Measurements from ENCODE around the gene GTF2H4.
"Not testable (repeated sequence)": the region's sequence is repeated elsewhere in the genome, so short reads cannot be mapped to it uniquely, and the experiment has no call there.

GTF2H4 gene

DNA sequence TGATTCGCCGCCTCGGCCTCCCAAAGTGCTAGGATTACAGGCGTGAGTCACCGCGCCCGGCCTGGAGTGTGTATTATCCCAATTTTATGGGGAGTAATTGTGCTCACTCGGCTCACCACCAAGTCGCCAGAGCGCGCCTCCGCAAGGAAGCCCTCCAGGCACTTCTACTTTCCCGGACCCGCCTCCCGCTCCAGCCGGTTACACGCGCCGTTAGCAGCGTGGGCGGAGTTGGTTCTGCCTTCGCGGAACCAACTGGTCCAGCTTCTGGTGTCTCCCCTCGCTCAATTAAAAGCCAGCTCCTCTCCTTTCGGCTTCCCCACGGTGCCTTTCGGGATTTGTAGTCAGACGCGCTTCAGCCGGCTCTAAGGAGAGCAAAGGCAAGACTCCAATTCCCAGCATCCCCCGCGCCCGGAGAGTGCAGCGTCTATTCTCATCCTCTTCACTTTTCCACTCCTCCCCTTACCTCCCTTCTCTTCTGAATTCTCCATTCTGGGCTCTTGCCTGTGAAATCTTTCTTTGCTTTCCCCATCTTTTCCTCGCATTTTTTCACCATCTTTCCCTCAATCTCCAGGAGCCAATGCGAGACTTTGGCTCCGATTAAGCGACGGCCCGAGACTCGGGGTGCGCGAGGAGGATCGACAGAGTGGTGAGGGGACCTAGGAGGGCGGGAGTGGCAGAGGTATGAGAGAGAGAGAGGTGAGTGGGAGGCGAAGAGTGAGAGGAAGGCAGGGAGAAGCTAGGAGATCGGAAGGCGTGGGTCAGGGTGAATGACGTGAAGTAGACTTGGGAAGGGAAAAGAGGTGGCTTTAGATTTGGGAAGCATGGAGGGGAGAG lies at the start of gene GTF2H4:
Gene GTF2H4, plus strand, starts transcription at position 450 of the 834 bp plus-strand sequence.
- DNase-seq (ENCODE audit: low read depth): peak; percentile 75

DNA sequence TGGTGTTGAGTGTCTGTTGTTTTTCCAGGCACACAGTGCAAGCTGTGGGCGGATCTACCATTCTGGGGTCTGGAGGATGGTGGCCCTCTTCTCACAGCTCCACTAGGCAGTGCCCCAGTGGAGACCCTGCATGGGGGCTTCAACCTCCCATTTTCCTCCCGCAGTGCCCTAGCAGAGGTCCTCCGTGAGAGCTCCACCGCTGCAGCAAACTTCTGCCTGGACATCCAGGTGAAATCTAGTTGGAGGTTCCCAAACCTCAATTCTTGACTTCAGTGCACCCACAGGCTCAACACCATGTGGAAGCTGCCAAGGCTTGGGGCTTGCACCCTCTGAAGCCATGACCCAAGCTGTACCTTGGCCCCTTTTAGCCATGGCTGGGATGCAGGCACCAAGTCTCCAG lies 48.3 kb upstream of the GTF2H4 start:
- DNase-seq (ENCODE audit: low read depth): not testable (repeated sequence)

DNA sequence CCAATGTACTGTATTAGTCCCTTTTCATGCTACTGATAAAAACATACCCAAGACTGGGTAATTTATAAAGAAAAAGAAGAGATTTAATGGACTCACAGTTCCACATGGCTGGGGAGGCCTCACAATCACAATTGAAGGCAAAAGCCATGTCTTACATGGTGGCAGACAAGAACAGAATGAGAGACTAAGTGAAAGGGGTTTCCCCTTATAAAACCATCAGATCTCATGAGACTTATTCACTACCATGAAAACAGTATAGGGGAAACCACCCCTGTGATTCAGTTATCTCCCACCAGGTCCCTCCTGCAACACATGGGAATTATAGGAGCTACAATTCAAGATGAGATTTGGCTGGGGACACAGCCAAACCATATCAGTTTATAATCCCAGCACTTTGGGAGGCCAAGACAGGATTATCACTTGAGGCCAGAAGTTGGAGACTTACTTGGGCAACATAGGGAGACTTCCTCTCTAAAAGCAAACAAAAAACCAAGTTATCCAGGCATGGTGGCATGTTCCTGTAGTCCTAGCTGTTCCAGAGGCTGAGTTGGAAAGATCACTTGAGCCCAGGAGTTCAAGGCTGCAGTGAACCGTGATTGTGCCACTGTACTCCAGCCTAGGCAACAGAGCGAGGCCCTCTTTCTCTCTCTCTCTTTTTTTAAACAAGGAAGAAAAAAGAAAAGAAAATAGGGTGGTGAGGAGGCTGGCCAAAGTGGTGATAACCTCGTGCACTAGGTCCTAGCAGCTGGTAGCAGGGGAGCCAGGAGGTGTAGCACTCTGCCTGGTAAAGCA lies 46.6 kb upstream of the GTF2H4 start:
- DNase-seq (ENCODE audit: low read depth): no peak

DNA sequence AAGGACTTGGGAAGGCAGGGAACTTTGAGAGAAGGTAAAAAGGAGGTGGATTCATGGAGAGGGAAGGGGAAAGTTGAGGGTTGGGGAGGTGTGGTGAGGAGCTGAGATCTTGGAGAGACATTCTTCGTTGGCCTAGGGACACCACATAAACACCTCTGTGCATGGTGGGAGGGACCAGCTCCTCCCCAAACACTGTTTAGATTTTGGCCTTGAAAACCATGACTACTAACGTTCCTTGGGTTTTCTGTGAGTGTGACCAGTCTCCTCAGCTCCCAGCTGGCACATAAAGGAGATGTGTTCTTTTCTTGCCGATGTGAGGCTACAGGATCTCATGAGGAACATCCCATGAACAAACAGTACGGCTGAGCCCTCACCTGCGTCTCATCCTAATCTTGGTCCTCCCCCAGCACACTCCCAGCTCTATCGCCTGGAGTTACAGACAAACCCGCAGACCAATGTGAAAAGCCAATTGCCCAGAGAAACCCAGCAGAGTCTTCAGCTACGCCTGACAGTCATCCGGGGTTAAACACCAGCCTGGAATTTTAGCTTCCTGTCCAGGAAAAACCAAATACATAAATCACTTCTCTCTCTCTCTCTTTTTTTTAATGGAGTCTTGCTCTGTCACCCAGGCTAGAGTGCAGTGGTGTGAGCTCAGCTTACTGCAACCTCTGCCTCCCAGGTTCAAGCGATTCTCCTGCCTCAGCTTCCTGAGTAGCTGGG lies 45.7 kb upstream of the GTF2H4 start:
- DNase-seq (ENCODE audit: low read depth): no peak

DNA sequence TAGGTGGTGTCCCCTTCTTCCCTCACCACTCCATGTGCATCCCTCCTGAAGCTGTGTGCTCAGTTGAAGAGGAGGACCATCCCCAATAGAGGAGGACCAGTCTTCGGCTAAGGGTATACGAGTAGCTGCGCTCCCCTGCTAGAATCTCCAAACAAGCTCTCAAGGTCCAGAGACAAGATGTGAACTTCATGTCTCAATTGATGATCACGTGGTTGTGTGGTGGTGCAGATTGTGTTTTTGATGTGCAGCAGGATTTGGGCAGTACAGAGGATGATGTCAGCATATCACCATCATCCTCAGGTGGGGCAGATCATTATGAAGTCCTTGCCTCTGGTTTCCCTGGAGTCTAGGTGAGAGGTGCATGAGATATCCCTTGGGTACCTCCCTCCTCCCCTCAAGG lies 43.7 kb upstream of the GTF2H4 start:
- no peak for DNase-seq (ENCODE audit: low read depth)

DNA sequence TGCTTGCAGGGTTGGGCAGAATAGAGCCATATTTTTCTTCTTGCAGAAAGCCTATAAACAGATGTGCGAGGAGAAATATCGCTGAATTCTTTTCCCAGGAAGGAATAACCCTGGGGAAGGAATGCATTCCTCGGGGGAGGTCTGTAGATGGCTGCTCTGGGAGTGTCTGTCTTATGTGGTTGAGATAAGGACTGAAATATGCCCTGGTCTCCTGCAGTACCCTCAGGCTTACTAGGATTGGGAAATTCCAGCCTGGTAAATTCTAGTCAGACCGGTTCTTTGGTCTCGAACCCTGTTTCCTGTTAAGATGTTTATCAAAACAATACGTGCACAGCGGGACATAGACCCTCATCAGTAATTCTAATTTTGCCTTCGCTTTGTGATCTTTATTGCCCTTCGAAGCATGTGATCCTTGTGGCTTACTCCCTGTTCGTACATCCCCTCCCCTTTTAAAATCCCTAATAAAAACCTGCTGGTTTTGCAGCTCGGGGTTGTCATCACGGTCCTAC lies 38.7 kb upstream of the GTF2H4 start:
- DNase-seq (ENCODE audit: low read depth): not testable (repeated sequence)

DNA sequence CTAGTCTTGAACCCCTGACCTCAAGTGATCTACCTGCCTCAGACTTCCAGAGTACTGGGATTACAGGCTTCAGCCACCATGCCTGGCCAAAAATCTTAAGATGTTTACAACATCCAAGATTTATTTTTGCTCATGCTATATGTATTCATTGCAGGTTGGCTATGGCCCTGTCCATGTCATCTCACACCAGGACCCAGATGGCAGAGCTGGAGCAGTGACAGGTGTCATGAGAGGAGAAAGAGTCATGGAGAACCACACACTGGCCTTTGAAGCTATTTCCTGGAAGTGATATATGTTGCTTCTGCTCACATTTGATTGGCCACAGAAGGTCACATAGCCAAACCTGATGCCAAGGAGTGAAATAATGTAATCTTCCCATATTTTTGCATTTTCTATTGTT lies 37.5 kb upstream of the GTF2H4 start:
- DNase-seq (ENCODE audit: low read depth): no peak

DNA sequence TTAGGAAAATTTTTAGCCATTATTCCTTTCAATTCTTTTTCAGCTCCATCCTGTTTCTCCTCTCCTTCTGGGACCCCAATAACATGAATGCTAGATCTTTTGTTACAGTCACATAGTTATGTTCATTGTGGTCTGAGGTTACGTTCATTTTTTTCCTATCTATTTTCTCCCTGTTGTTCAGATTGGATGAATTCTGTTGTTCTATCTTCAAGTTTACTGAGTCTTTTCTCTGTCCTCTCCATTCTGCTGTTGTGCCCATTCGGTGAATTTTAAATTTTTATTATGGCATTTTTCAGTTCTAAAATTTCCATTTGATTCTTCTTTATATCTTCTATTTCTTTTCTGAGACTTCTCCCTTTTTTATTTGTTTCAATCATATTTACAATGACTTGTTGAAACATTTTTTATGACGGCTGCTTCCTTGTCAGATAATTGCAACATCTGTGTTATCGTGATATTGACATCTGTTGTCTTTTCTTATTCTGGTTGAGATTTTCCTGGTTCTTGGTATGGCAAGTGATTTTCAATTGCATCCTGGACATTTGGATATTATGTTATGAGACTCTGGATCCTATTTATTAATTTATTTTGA lies 36.3 kb upstream of the GTF2H4 start:
- no peak for DNase-seq (ENCODE audit: low read depth)

DNA sequence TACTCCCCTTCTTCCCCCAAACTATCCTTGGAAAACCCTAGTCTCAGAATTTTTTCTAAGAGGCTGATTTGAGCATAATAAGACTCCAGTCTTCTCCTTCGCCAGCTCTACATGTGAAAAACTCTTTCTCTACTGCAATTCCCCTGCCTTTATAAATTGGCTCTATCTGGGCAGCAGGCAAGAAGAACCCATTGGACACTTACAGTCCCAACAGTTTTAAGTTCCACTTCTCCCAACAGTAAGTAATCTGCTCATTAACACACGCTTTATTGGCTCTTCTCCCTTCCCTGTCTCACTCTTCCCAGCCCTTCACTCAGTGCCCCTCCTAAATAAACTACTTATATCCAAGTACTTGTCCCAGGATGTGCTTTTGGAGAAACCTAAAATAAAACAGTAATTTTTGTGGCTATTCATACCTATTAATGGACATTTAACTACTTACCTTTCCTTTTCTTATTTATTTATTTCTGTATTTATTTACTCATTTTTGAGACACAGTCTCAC lies 34.8 kb upstream of the GTF2H4 start:
- no peak for DNase-seq (ENCODE audit: low read depth)

DNA sequence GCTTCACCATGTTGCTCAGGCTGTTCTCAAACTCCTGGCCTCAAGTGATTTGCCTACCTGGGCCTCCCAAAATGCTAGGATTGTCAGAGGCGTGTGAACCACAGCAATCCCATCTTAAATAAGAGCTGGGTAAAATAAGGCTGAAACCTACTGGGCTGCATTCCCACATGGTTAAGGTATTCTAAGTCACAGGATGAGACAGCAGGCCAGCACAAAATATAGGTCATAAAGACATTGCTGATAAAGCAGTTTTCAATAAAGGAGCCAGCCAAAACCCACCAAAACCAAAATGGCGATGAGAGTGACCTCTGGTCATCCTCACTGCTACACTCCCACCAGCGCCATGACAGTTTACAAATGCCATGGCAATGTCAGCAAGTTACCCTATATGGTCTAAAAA lies 34.2 kb upstream of the GTF2H4 start:
- DNase-seq (ENCODE audit: low read depth): not testable (repeated sequence)

DNA sequence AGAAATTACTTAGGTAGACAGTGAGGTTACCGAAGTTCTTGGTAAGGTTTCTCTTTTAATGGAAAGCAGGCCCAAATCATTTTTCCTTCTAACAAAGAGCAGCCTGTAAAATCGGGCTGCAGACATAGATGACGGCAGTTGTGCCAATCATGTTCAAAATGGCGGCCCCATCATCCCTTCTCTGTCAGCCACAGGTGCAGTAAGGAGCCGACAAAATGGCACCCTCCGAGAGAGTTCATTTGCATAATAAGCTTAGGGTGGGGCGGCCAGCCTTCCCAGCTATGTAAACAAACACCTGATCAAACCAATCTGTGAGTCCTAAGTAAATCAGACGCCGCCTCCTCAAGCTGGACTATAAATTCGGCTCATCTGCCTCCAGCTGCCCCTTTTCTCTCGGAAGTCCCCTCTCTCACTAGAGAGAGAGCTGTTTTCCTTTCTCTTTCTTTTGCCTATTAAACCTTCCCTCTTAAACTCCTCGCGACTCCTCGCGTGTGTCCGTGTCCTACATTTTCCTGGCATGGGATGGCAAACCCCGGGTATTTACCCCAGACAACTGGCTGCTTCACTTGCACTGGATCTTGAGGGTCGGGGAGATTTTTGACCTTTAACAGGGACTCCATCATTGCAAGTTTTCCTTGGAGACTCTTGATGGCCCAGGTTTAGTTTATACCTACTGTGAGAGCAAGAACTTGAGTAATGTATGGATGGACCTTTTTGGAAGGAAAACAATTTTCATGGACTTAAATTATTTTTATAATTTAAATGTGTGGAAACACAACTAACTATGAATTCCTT lies 32.6 kb upstream of the GTF2H4 start:
- no peak for DNase-seq (ENCODE audit: low read depth)

DNA sequence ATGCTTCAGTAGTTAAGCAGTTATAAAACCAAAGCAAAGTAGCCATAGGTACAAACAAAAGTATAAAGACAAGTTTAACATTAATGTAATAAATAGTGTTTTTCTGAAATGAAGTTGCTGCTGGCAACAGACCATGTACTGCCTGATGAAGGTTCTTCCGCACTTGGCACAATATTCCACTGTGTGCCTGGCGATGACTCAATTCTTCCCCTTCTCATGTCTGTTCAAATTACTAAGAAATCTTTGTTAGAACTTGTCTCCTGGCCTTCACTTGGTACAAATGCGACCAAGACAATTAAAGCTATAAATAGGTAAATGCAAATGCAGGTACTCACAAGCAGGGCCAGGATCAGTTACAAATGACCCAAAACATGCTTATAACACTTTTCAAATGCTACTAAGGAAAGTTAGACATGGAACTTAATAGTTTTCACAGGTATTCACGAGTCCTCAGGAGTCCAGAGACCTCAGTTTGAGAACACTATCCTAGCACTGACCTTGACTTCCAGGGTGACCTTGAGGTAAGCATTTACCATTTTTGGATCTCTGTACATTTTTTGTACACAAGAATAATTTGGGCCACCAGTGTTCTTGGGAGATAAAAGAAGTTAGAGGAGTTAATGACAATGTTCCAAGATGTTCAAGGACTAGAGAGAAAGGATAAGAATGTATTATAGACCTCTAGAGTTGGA lies 31.8 kb upstream of the GTF2H4 start:
- no peak for DNase-seq (ENCODE audit: low read depth)

DNA sequence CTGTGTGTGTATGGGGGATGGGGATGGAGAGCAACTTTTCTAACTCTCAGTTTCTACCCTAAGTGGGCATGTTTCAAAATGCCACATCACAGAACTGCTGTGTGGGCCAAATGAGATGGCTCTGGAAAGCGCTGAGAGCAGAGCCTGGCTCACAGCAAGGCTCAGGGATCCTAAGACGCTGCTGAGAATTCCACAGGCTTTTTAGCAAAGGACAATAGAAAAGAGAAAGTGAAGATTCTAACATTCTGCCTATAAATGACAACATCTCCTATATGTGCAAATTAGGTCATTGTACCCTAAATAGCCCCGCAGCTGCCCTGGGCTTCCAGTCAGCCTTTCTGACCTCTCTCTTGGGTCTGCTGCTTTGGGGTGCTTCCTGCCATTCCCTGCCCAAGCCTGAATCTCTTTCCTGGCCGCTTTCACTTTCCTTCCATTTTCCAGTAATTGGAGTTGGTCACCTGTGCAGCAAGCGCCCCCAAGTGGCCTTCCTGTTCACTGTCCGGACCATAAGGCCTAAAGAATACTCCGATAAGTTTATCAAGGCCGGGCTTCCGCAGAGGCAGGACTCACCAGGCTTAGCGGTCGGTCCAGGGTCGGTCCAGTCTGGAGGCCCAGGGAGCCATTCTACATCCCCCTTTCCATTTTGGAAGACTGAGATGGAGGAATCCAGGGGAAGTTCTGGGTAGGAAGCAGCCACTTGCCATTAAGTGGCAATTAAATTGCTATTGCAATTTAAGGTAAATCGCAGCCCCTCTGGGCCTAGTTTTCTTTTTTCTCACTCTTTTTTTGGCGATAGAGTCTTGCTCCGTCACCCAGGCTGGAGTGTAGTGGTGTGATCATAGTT lies 30.4 kb upstream of the GTF2H4 start:
- peak; percentile 22 for DNase-seq (ENCODE audit: low read depth)

DNA sequence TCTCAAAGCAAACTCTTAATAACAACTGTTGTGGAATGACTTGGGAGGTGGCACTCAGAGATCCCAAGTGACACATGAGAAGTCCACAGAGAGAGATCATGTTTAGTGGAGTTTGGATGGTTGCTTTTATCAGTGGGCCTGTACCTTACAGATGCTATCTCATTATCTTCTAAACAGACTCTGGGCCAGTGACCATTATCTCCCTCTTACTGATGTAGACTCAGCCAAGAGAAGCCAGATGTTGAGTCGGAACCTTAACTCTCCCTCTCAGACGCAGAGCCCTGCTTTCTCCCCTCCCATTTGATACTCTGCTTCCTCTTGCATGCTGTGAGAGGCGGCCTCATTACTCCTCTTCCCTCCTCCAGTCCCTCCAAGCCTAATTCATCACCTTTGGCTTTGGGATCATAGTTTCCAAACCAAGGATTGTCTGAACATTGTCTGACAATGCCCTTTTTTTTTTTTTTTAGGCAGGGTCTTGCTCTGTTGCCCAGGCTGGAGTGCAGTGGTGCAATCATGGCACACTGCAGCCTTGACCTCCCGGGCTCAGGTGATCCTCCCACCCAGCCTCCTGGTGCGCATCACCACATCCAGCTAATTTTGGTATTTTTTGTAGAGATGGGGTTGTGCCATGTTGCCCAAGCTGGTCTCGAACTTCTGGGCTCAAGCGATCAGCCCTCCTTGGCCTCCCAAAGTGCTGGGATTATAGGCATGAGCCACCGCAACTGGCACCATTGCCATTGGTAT lies 28.2 kb upstream of the GTF2H4 start:
- no peak for DNase-seq (ENCODE audit: low read depth)

DNA sequence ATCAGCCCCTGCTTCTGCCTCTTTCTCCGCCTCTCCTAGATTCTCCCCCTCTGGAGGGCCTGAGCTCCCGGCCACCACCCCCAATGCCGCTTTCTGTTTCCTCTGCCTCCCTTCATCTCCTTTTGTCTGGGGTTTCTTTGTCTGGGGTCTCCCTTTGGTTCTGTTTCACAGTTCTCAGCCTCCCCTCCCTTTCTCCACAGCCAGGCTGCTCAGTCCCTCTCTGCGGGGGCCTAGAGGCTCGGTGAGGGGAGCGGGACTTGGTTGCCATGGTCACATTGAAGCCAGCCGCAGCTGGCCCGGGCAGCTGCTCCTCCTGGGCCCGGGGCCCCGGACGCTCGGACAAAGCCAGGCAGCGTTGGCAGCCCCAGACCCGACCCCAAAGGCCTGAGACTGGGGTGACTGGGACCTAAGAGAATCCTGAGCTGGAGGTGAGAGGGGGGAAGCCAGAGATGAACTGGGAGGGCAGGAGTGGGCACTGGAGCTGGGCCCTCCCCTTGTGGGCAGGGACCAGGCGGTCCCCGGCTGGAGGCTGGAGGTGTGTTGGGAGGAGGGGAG lies 27.2 kb upstream of the GTF2H4 start:
- DNase-seq (ENCODE audit: low read depth): no peak

DNA sequence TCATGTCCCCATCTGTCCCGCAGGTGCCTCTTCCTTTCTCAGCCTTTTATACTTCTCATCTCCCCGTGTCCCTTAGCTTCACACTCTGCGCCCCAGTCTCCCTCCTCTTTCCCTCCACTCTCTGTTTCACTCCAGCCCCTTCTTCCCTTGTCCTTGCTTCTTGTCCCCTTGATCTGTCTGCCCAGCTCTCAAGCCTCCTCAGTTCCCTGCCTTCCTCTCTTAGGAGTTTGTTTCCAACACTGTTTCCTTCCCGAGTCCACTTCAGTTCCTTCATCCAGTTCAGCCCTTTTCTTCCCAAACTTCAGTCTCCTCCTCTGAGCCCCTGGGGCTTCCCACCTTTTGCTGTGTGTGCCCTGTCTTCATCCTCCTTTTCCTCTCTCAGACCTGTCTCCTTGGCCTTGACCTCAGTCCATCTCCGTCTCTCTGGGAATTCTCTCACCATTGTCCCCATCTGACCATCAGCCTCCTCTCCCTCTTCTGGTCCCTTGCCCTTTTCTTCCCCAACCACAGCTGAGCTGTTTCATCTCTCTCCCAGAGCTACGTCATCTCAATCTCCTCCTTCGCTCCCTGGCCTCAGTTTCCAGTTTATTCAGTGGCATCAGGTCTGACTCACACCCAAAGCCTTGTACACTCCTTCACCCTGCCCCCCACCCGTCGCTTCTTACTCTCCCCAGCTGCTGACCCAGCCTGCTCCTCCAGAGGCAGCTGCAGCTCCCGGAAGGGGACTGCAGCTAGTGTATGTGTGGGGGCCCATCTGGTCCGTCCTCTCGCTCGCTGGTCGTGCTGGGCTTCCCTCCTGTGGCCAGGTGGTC lies 26.4 kb upstream of the GTF2H4 start:
- DNase-seq (ENCODE audit: low read depth): no peak

DNA sequence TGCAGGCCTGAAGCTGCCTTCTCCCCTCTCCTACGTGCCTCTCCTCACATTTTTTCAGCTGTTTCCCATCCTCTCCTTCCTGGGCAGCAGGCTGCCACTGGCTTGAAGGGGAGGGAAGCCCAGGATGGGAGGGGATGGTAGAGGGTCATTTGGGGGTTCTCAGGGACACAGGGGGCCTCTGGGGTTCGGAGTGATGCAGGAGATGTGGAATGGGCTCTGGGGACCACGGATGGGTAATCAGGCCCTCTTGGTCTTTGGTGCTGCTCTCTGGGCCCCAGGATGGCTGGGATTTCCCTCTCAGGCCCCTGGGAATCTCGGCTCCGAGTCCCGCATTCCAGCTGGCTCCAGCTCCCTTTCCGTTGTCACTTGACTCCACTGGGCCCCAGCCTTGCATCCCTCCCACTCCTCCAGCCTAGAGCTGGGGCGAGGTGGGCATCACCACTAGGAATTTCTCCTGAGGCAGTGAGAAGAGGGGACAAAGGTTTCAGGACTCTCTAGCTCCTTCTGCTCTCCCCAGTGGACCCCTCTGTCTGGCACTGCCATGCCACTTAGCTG lies 25.7 kb upstream of the GTF2H4 start:
- no peak for DNase-seq (ENCODE audit: low read depth)

Measured in stimulated activated CD8-positive, alpha-beta memory T cell treated with anti-CD3 and anti-CD28 coated beads, Interleukin-15, amount 100 ng/mL, for 24 hours (primary cell).